Measurements from ENCODE around the gene SLCO3A1.
"Not testable (repeated sequence)": the region's sequence is repeated elsewhere in the genome, so short reads cannot be mapped to it uniquely, and the experiment has no call there.

Gene SLCO3A1

DNA sequence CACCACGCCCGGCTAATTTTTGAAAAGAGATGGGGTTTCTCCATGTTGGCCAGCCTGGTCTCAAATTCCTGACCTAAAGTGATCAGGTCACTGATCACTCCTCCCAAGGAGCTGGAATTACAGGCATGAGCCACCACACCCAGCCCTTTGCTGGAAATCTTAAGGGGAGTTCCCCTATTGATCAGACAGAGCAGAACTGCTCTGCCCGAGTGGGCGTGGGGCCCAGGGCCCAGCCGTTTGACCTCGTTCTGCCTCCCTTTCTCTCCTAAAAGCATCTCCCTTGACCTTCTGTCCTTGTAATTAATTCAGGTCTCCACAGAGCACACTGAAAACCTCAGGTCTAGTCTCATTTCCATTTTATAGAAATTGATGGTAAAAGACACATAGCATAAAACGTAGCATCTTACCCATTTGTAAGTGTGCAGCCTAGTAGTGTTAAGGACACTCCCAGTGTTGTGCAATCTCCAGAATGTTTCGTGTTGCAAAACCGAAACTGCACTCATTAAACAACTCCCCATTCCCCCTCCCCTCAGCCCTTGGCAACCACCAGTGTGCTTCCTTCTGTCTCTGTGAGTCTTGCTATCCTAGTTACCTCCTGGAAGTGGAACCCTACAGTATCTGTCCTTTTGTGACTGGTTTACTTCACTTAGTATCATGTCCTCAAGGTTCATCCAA lies 89.3 kb downstream of the SLCO3A1 start:
- peak; percentile 93 to 99 (median 98) for DNase-seq

GRCh38 chr15:91944331-91944730 lies 90.8 kb downstream of the SLCO3A1 start:
- no peak for DNase-seq

GRCh38 chr15:91945385-91945784 lies 91.9 kb downstream of the SLCO3A1 start:
- DNase-seq: no peak

- DNase-seq: peak in 1 of 3 donors; percentile 48
Measured at GRCh38 chr15:91946075-91946474, 92.6 kb downstream of the SLCO3A1 start.

- peak; percentile 83 to 93 (median 88) for DNase-seq
Measured at GRCh38 chr15:91946581-91947292, 93.2 kb downstream of the SLCO3A1 start.

DNA sequence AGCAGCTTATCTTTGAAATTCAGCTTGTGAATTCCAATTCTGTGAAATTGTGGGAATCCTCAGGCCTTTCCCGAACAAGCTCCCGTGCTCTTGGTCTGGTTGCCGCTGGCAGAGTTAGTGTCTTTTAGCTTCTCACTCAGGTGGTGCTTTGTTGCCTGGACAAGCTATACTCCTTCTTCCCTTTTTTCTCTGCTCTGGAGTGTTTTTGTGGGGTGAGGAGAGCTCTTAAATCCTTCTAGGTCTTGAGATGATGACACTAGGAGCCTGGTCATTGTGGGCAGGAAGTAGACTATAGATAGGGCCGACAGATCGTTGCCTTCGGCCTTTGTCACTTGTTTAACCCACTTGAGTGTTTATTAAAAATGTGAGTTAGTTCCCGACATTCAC lies 93.8 kb downstream of the SLCO3A1 start:
- DNase-seq: peak; percentile 83 to 90 (median 90)

- DNase-seq: no peak
Measured at GRCh38 chr15:91947683-91948608, 94.4 kb downstream of the SLCO3A1 start.

GRCh38 chr15:91949361-91949760 lies 95.9 kb downstream of the SLCO3A1 start:
- no peak for DNase-seq

- no peak for DNase-seq
Measured at GRCh38 chr15:91950054-91950453, 96.5 kb downstream of the SLCO3A1 start.

DNA sequence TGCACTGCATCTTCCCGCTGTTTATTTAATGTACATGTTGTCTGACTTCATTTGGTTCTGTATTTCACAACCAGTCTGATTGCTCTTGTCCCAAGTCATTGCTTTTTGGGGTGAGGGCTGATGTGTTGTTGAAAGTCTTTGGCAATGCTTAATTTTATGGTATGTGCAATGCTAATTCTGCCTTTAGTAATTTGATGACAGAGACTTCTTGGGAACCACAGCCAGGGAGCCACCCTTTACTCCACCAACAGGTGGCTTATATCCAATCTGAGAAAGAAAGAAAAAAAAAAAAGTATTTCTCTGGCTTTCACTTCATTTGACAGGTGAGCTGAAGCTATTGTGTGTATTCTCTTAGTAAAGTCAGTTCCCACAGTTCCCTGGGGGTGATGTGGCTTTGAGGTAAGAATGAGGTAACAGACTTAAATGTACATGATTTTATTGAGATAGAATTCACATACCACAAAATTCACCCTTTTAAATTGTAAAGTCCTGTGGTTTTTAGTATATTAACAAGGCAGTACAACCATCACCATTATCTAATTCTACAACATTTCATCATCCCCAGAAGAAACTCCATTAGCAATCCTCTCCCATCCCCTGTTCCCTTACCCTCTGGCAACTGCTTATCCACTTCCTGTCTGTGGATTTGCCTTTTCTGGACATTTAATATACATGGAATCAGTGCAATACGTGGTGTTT lies 97.3 kb downstream of the SLCO3A1 start:
- DNase-seq: peak in 2 of 3 donors; percentile 53 to 64

GRCh38 chr15:91952216-91952615 lies 98.7 kb downstream of the SLCO3A1 start:
- DNase-seq: no peak

- no peak for DNase-seq
Measured at GRCh38 chr15:91953432-91953831, 99.9 kb downstream of the SLCO3A1 start.

- no peak for DNase-seq
Measured at GRCh38 chr15:91954292-91954691, 100.8 kb downstream of the SLCO3A1 start.

DNA sequence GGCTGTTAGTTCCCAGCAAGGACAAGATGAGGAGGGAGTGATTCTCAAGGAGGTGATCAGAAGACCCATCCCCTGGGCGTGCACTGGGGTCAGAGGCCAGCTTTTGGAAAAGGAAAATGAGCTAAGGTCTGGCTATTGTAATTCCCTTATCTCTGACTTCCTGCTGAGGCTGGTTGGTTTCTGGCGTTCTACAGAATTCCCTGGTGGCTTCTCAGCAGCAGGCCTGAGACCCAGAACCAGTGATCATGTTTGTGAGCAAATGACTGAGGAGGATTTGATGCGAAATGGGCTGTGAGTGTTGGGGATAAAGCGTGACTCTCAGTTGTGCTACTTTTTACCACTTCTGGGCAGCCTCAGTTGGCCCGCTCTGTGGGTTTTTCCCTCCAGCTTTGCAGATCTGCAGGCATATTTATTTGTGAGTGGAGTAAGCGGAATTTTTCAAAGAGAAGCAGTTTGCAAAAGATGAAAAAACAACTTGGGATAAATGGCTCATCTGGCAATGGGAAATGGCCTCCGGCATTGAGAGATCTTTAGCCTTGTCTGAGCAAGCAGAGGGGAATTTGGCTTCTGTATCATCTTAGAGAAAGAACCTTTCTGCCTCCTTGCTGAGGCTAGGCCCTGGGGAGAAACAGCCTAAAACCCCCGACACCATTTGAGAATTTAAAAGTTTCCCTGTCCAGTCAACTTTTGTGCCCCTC lies 102.7 kb downstream of the SLCO3A1 start:
- DNase-seq: no peak

DNA sequence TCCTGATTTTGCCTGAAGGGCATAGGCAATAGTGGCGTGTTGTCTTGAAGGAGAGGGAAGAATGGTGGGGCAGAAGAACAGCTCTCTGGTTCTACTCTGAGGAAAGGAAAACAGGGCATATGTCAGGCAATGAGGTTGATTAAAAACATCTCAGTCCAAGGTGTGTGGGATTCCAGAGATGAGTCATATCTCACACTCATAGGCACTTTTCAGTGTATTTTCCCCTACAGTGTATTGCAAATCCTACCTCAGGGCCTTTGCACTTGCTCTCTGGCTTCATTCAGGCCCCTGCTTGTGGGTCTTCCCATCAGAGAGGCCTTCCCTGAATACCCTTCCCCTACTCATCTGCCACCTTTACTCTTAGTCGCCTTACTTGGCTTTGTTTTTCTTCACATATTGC lies 107.8 kb downstream of the SLCO3A1 start:
- no peak for DNase-seq

DNA sequence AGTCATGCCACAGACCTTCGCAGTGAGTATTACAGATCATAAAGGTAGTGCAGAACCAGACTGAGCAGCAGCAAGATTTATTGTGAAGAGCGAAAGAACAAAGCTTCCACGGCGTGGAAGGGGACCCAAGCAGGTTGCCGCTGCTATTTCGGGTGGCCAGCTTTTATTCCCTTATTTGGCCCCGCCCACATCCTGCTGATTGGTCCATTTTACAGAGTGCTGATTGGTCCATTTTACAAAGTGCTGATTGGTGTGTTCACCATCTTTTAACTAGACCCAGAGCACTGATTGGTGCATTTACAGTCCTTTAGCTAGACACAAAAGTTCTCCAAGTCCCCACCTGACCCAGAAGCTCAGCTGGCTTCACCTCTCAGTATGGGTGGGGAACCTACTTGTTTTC lies 110.2 kb downstream of the SLCO3A1 start:
- not testable (repeated sequence) for DNase-seq

- no peak for DNase-seq
Measured at GRCh38 chr15:91965501-91966193, 112.1 kb downstream of the SLCO3A1 start.

DNA sequence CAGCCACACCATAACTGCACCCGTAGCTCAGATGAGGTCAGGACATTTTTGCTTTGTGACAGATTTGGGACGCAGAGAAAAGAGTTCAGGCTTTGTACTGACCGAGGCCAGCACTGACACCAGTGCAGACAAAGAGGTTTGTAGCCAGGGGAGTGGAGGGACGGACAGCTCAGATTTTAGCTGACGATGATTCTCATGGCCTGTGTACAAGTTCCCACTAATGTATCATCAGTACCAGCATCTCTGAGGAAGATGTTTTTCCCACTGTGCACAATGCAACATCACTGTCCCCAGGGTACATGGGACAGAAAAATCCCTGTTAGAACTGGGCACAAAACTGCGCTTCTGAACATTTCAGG lies 112.7 kb downstream of the SLCO3A1 start:
- no peak for DNase-seq

DNA sequence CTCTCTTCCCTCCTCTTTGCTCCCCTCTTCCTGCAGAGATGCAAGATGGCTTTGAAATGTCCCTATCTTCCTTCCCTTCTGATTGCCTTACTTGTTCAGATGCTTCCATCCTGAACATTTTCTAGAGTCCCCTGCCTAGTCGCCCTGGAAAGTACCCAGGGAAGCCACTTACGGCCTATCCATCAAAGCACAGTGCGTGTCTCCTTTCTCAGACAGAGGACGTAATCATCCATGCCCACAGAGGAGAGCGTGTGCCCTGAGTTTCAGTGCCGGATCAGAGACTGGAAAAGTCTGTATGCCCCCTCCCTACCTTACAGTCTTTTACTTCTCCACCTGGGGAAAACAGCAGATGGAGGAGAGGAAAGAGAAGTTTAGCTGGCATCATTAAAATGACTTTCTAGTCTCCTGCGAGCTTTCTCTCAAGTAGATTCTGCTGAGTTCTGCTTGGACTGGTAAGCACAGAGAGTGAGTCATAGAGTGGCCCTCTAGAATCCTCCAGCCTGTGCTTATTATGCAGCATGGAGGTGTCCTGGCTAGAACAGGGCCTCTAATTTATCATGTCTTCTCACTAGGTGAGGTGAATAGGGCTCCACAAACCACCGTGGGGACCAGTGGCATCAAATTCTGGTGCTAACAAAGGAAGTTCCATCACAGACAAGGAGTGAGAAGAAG lies 114.6 kb downstream of the SLCO3A1 start:
- peak in 1 of 3 donors; percentile 39 for DNase-seq

DNA sequence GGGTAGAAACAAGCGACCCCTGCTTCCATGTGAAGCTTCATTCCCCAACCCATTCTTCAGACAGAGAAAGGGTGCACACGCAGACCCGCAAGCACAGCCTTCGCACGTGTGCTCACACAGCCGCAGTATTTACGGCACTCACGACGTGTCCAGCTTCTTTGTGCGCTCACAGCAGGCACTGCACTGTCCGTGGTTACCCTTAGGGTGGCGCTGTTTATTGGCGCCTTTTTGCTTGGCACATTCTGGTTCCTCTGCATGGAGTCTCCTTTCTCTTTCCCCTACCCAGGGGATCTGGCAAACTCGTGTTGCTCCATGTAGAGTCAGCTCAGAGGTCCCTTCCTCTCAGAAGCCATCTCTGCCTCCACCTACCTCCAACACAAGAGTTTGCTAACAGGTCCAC lies 115.1 kb downstream of the SLCO3A1 start:
- no peak for DNase-seq

GRCh38 chr15:91970142-91970541 lies 116.6 kb downstream of the SLCO3A1 start:
- no peak for DNase-seq
